ENCODE data around the gene BEGAIN.
"Not testable (repeated sequence)": the region's sequence is repeated elsewhere in the genome, so short reads cannot be mapped to it uniquely, and the experiment has no call there.

Gene BEGAIN

DNA sequence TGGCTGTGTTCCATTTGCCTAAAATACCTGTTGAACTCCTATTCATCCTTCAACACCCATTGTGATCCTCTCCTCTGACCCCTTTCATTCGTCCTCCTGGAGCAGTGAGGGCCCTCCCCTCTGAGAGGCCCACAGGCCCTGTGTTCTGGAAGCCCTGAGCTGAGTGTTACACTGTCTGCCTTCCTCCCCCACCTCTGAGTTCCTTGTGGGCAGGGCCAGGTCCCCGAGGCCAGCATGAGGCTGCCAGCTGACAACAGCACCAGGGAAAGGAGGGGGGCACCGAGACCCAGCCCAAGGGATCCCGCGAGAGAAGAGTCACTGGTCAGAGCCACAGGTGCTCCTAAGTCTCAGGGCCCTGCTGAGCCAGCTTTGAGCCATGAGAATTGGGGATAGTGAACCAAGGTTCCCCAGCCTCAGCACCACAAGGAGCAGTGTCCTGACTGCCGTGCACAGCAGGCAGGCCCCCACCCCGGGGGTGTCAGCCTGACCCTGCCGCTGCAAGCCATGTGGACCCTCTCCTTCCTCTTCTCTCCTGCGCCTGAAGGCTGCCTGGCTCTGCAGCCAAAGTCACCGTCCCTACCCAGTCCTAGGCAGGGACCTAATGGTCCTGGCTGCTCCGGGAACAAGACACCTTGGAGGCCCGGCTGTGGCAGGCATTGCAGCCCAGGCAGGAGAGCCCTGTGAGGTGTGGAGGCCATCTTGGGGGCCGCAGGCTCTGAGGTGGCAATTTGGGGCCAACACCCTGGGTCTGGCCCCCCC lies 52.5 kb downstream of the BEGAIN start:
- ATAC-seq: no peak

GRCh38 chr14:100533656-100534485 lies 53.3 kb downstream of the BEGAIN start:
- no peak for ATAC-seq

- ATAC-seq: no peak
These were observed 54.1 kb downstream of the BEGAIN start for GRCh38 chr14:100532906-100533655.

- ATAC-seq: no peak
These were observed 54.9 kb downstream of the BEGAIN start for GRCh38 chr14:100532154-100532861.

DNA sequence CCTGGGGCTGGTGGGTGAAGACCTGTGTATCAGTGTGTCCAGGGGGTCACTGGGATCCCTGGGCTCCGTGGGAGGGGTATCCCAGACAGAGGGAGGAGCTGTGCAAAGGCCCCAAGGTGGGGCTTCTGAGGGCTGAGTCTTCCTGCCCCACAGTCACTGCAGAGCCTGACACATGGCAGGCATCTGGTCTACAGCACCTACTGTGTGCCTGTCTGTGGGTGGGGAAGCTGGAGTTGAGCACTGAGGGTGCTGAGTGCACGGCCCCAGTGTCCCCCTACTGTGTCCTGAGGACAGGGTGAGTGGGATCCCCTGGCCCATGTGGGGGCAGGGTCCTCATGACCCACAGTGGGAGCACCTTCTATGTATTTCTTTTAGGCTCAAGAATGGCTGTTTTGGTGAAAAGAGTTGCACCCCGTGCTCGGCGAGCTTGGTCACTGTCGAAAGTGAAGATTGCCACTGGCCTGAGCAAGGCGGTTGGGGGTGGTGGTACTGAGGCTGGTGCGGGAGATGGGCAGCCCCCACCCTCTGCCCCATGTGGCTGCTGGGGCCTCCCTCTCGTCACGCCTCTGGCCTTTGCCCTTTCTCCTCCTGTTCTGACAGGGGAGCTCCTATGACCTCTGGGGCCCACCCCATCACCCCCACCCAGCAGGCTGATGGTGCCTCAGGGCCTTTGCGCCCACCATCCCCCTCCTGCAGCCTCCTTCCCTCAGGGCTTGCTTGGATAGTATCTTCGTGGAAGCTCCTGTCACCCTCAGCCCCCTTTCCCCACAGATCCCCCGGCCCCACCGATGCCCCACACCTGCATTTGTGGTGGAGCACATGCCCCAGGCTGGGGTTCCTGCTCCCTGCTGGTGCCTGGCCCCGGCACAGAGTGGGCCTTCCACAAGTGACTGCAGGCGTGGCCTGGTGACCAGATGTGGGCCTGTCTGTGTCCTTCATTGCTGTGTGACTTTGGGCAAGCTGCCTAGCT lies 55.8 kb downstream of the BEGAIN start:
- no peak for ATAC-seq

DNA sequence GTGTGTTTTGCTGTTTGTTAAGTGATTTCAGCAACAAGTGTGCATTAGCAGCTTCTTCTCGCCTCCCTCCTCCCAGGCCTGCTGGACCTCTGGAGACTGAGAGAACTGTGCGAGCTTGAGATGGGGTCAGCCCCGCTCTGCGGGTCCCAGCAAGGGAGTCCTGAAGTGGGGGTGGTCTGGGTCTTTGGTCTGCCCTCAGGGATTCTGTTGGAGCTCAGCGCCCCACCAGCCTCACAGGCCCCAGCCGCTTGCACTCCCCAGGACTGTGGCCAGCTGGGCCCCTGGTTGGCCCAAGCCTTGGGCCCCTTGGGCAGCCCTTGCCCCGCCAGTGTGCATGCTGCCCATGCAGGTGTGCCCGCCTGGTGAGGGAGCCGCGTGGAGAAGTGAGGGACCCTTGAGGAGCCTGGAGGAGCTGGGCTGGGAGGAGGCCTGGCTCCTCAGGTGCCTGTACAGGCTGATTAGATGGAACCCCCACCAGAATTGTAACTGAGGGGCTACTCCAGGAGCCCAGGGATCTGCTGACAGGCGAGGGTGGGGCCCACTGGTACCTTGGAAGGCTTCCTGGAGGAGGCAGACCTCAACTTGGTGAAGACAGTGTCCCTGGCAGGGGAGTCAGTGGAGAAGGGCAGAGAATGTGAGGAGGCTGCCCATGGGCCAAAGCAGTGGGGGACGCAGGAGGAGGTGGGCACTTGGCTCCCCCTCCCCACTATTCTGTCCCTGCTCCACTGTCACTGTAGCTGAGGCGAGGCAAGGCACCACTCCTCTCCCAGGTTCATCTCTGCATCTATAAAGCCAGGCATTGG lies 56.7 kb downstream of the BEGAIN start:
- ATAC-seq: no peak

DNA sequence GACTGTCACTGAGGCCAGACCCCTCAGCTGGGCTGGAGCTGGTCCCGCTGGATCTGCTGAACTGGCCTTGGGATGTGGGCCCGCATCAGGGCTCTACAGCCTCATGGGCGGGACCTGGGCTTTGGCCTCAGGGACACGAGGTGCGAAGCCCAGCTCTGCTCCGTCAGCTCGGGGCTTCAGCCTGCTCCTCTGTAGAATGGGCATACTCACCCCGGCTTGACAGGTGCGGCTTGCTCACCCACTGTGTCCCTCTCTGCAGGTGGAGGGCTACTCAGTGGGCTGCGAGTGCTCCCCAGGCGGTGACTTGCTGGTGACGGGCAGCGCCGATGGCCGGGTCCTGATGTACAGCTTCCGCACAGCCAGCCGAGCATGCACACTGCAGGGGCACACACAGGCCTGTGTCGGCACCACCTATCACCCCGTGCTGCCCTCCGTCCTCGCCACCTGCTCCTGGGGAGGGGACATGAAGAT lies 57.6 kb downstream of the BEGAIN start:
- no peak for ATAC-seq

DNA sequence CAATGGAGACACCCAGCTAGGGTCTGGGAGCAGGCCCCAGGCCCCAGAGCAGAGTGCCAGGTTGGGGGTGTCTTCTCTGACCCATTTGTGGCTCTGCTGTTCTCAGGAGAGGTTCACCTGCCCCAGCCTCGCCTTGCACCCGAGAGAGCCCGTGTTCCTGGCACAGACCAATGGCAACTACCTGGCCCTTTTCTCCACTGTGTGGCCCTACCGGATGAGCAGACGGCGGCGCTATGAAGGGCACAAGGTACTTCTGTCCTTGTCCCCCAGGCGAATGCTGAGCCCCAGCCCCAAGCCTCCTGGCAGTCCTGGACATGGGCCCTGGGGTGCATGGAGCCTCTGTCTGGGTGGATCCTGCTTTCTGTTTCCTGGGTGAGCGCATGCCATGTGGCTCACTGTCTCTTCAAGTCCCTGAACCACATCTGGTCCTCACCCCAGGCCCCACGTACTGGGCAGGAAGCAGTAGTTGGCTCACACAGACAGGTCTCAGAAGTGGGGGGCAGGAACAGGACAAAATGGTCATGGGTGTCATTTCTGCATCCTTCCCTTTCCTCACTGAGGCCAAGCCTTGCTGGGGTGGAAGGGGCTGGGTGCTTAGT lies 58.2 kb downstream of the BEGAIN start:
- no peak for ATAC-seq

DNA sequence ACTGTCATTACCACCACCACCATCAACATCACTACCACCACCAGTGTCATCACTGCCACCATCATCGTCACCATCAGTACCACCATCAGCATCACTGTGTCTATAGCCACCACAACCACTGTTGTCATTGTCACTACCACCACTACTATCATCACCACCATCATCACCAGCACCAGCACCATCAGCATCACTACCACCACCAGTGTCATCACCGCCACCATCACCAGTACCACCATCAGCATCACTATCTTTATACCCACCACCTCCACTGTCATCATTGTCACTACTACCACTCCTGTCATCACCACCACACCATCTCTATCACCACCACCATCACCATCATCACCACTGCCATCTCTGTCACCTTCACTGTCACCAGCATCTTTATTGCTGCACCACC lies 60.6 kb downstream of the BEGAIN start:
- no peak for ATAC-seq

GRCh38 chr14:100526057-100526456 lies 61.2 kb downstream of the BEGAIN start:
- no peak for ATAC-seq

- ATAC-seq: no peak
These were observed 61.6 kb downstream of the BEGAIN start for GRCh38 chr14:100525615-100526014.

DNA sequence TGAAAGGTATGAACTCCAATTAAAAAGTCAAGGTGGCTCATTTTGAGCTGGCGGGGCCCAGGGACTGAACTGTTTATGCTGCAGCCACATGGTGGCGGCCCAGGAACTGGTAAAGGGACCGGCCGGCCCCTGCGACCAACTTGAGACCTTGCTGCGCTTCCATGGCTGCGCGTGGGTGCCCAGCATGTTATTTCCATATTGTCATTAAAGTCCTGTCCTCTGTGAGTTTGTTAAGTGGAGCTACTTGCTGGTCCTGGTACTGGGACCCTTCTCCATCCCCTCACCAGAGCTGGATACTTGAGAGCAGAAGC lies 62.3 kb downstream of the BEGAIN start:
- no peak for ATAC-seq

DNA sequence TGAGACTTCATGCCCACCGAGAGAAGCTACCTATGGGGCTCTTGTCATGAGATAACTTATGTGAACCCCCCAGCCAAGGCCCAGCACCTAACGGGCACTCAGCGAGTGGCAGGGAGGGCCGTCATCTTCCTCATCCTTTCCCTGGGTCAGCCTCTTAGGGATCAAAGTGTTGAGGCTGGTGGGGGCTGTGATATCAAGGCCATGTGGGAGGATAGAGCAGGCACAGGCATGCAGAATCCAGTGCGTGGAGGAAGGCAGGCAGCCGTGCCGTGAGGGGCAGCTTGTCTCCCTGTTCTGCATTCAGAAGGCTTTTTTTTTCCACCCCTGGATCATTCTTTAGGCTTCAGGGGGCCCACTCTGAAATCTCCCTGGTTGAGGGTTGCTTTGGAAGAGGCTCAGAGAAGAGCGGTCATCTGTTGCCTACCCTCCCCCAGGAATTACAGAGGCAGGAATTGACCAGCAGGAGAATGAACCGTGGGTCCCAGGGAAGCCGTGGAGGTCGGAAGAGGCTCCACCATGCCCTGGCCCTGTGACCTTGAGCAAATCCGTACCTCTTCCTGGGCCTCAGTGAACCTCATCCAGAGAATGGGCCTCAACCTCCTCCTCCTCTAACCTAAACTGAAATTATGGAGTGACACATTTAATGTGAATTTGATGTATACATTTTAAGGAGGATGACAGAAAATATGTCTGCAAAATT lies 62.8 kb downstream of the BEGAIN start:
- ATAC-seq: no peak

- ATAC-seq: no peak
These were observed 63.4 kb downstream of the BEGAIN start for GRCh38 chr14:100523843-100524169.

DNA sequence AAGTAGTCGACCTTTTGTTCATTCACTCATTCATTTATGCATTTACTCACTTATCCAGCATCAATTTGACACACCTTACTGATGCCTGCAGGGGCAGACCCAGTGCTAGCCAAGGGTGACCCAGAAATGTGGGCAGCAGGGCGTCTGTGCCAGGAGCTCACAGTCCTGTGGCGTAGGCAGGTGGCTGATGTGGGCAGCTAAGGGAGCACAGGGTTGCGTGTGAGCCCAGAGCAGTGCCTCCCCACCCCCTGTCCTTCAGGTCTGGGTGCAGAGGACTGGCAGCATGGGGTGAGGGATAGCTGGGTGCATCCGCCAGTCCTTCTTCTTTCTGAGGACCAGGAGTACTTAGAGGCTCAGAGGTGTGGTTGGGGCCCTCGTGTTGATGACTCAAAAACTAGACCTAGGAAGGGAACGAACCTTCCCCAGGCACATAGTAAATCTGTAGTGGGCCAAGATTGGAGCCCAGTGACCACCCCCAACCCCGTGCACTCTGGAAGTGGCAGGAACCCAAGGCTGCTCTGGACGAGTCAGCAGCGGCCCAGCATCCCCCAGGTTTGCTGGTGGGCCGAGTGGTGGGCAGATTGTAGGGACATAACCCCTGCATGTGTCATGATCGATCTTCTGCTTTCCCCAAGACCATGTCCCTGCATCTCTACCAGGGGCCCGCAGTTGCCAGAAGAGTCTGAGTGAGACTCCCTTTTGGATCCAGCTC lies 63.9 kb downstream of the BEGAIN start:
- no peak for ATAC-seq

DNA sequence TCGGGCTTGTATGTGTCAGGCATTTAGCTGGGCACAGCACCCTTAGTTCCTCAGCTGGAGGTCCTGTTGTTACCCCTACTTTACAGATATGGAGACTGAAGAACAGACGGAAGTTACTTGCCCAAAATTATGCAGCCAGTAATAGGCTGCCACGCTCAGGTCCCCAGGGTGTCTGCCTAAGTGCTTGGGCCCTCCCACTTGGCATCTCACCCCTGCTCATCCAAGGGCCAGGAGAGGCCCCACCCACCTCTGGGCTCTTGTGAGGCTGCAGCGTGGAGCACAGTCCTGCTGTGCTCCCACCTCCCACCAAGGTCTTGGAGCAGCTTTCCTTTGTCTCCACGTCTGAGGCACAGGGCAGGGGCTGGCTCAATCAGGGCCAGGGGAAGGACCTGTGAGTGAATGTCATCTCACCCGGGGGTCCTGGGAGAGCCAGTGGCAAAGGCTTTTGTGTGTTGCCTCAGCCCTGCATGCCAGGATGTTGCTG lies 64.6 kb downstream of the BEGAIN start:
- no peak for ATAC-seq

GRCh38 chr14:100506053-100506452 lies 81.2 kb downstream of the BEGAIN start:
- ATAC-seq: not testable (repeated sequence)

DNA sequence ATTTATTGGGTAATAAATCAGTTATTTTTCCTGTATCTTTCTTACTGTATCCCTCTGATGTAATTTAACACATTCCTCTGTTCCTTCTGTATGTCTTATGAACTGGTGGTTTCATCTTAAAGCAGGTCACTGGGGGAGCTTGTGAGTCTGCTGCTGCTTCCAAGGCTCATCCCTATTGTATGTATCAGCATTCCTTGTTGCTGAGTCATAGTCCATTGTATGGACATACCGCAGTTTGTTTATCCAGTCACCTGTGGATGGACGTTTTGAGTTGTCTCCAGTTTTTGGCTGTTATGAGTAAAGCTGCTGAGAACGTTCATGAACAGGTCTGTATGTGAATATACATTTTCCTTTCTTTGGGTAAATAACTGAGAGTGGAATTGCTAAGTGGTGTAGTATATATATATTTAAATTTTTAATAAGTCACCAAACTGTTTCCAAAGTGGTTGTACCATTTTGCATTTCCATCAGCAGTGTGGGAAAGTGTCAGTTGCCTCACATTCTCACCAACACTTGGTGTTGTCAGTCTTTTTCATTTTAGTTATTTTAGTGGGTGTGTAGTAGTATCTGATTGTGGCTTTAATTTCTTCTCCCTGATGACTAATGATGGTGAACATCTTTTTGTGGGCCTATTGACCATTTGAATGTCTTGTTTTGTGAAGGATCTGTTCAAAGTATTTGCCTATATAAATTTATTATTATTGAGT lies 82.7 kb downstream of the BEGAIN start:
- ATAC-seq: no peak

All from activated CD4-positive, CD25-positive, alpha-beta regulatory T cell treated with anti-CD3 and anti-CD28 coated beads, Interleukin-2, amount 50 U/mL, for 24 hours (primary cell).